ENCODE data around the gene COPS3. TPM values are rescaled to one million over a fixed set of nuclear protein-coding genes. Genes with fewer than 3 reads are reported as not detected.

Gene COPS3
- total RNA-seq, 1 experiment from 2014 or later = 73.6 TPM

- ChIA-PET POLR2A (interaction anchor here (0.6 kb wide), 1 partner anchor 694 kb away, joined by 5 read pairs; no protein-coding TSS in a partner anchor), CTCF (no interaction called here)
- H3K27ac ChIP-seq (ENCODE audit: low read length) = no peak overlapping the region
- no peaks in the 10 kb centered on the region for H3K36me3 ChIP-seq (ENCODE audit: control insufficient read depth, insufficient read depth, low read length)
- in situ Hi-C loops (cut with HindIII; ENCODE audit: low pct_unique_long_range_greater_than_20kb, low sequenced_read_pairs) = no loop called here
- H3K9me3 ChIP-seq (ENCODE audit: control insufficient read depth, insufficient read depth, low read depth, low read length) = no peaks in the 10 kb centered on the region
- peaks cover 11% of the 10 kb centered on the region for H3K4me1 ChIP-seq (ENCODE audit: control insufficient read depth, insufficient read depth, low read length)
- H3K27me3 ChIP-seq (ENCODE audit: control insufficient read depth, insufficient read depth, low read length) = no peaks in the 10 kb centered on the region
- no peak for TF ChIP-seq SIN3A (IDR thresholded peaks at IDR 0.05; ENCODE audit: borderline replicate concordance, insufficient read depth, low read depth, low read length)
- TF ChIP-seq TCF7L2 (IDR thresholded peaks at IDR 0.05; ENCODE audit: low read depth, low read length) = no peak
- TF ChIP-seq CTCF (IDR thresholded peaks at IDR 0.05) = no peak
- TF ChIP-seq POLR2AphosphoS5 (IDR thresholded peaks at IDR 0.05; ENCODE audit: low read depth, low read length) = no peak
- intact Hi-C loops (cut with micrococcal nuclease; ENCODE audit: unreplicated experiment) = no loop called here
- no peak overlapping the region for H3K4me3 ChIP-seq (ENCODE audit: low read depth in 2 of 2, low read length in 2 of 2)
- no TSS peak for BruUV-seq (replicated peaks)
- DNase-seq (ENCODE audit: low read depth, low spot score) (no peak), ATAC-seq (no peak)
Observed at GRCh38 chr17:17309356-17309755, 28.3 kb upstream of the COPS3 start.

GRCh38 chr17:17305281-17305801, 24.3 kb upstream of the COPS3 start:
- BruUV-seq (replicated peaks) = no TSS peak
- H3K4me1 ChIP-seq (ENCODE audit: control insufficient read depth, insufficient read depth, low read length) = peaks cover 16% of the 10 kb centered on the region
- no peaks in the 10 kb centered on the region for H3K9me3 ChIP-seq (ENCODE audit: control insufficient read depth, insufficient read depth, low read depth, low read length)
- TF ChIP-seq TCF7L2 (IDR thresholded peaks at IDR 0.05; ENCODE audit: low read depth, low read length) = no peak
- no peak for TF ChIP-seq CTCF (IDR thresholded peaks at IDR 0.05)
- TF ChIP-seq REST (IDR thresholded peaks at IDR 0.05; ENCODE audit: insufficient read depth in 1 of 2, low read depth in 2 of 2, low read length in 1 of 2) = no peak
- no peak for TF ChIP-seq POLR2AphosphoS5 (IDR thresholded peaks at IDR 0.05; ENCODE audit: low read depth, low read length)
- TF ChIP-seq SIN3A (IDR thresholded peaks at IDR 0.05; ENCODE audit: borderline replicate concordance, insufficient read depth, low read depth, low read length) = no peak
- H3K27me3 ChIP-seq (ENCODE audit: control insufficient read depth, insufficient read depth, low read length) = no peaks in the 10 kb centered on the region
- ATAC-seq (no peak), DNase-seq (ENCODE audit: low read depth, low spot score) (no peak)
- in situ Hi-C loops (cut with HindIII; ENCODE audit: low pct_unique_long_range_greater_than_20kb, low sequenced_read_pairs) = no loop called here
- intact Hi-C loops (cut with micrococcal nuclease; ENCODE audit: unreplicated experiment) = no loop called here
- no peak overlapping the region for H3K4me3 ChIP-seq (ENCODE audit: low read depth in 2 of 2, low read length in 2 of 2)
- ChIA-PET POLR2A (interaction anchor here (0.9 kb wide), 1 partner anchor 521 kb away, joined by 4 read pairs; no protein-coding TSS in a partner anchor), CTCF (no interaction called here)
- H3K27ac ChIP-seq (ENCODE audit: low read length) = no peak overlapping the region
- H3K36me3 ChIP-seq (ENCODE audit: control insufficient read depth, insufficient read depth, low read length) = no peaks in the 10 kb centered on the region; the same call in 1 of the 2 replicates

All from Panc1 (cell line).